ENCODE results near the gene PALM.

GRCh38 chr19:681029-682019 lies 27.4 kb upstream of the PALM start:
- TF ChIP-seq CTCF (conservative IDR thresholded peaks at IDR 0.05) (no peak), ZFX (IDR thresholded peaks at IDR 0.05) (no peak)

Measured in C4-2B (cell line).